NCI-H146 treated with DMSO at 0.1 percent for 48 hours (cell line): ENCODE measurements around the gene FDCSP.
"Not testable (repeated sequence)": the region's sequence is repeated elsewhere in the genome, so short reads cannot be mapped to it uniquely, and the experiment has no call there.

ENCODE experiments used
- DNase-seq: peaks from one replicate; lab custom pipeline; 2025; ENCODE audit not compliant: unreplicated experiment; lab: John Stamatoyannopoulos, UW

Gene FDCSP

GRCh38 chr4:70225824-70226223 is at the start of gene FDCSP:
TSS of gene FDCSP (plus strand) at chr4:70226124. CDS start at chr4:70231195, 5,071 bp downstream.
- DNase-seq, result no peak

- DNase-seq, result no peak
Observed at GRCh38 chr4:70177090-70177489, 48.8 kb upstream of the FDCSP start.

- no peak for DNase-seq
Observed at GRCh38 chr4:70178075-70178660, 47.8 kb upstream of the FDCSP start.

GRCh38 chr4:70179811-70180210 is 46.1 kb upstream of the FDCSP start:
- DNase-seq, result no peak

GRCh38 chr4:70181864-70182263 is 44.1 kb upstream of the FDCSP start:
- DNase-seq, result no peak

GRCh38 chr4:70182517-70183167 is 43.3 kb upstream of the FDCSP start:
- DNase-seq, result no peak

GRCh38 chr4:70183168-70183939 is 42.6 kb upstream of the FDCSP start:
- DNase-seq, result peak; percentile 5

GRCh38 chr4:70183940-70184246 is 42.0 kb upstream of the FDCSP start:
- DNase-seq, result no peak

- DNase-seq, result no peak
Observed at GRCh38 chr4:70187216-70187615, 38.7 kb upstream of the FDCSP start.

GRCh38 chr4:70190579-70190978 is 35.3 kb upstream of the FDCSP start:
- no peak for DNase-seq

GRCh38 chr4:70191647-70192046 is 34.3 kb upstream of the FDCSP start:
- DNase-seq, result no peak

GRCh38 chr4:70192895-70193294 is 33.0 kb upstream of the FDCSP start:
- no peak for DNase-seq

- no peak for DNase-seq
Observed at GRCh38 chr4:70195425-70195824, 30.5 kb upstream of the FDCSP start, which contains the start of gene ODAM. TSS of gene ODAM (plus strand) at chr4:70195725. CDS start at chr4:70196544, 819 bp downstream.

- no peak for DNase-seq
Observed at GRCh38 chr4:70196857-70197256, 29.1 kb upstream of the FDCSP start.

GRCh38 chr4:70197842-70198241 is 28.1 kb upstream of the FDCSP start:
- DNase-seq, result no peak

GRCh38 chr4:70203601-70204000 is 22.3 kb upstream of the FDCSP start:
- DNase-seq, result no peak

GRCh38 chr4:70212752-70213151 is 13.2 kb upstream of the FDCSP start:
- DNase-seq, result not testable (repeated sequence)

GRCh38 chr4:70216109-70216508 is 9.8 kb upstream of the FDCSP start:
- DNase-seq, result not testable (repeated sequence)

- not testable (repeated sequence) for DNase-seq
Observed at GRCh38 chr4:70216550-70216949, 9.4 kb upstream of the FDCSP start.

- not testable (repeated sequence) for DNase-seq
Observed at GRCh38 chr4:70221389-70221788, 4.5 kb upstream of the FDCSP start.

GRCh38 chr4:70221818-70222217 is 4.1 kb upstream of the FDCSP start:
- not testable (repeated sequence) for DNase-seq

GRCh38 chr4:70236125-70236524 is 10.2 kb downstream of the FDCSP start:
- no peak for DNase-seq
